ENCODE results near the gene IGSF9B.

The IGSF9B gene

GRCh38 chr11:133982876-133983275 lies 26.1 kb upstream of the IGSF9B start:
- DNase-seq: no peak

DNA sequence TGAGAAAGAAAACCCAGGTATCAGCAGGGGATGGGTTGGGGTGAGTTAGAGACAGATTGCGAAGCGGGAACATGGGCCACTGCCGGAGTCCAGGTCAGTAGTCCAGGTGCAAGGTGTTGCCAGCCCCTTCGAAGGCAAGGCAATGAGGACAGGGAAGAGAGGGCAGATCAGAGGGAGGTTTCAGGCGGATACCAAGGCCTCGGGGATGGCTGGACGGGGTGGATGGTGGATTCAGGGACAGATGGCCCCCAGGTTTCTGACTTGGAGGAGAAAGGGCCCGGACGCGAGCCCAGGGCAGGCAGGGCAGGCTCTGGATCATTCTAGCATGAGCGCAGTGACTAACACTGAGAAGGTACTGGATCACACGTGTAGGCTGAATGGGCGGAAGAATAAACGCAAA lies 25.4 kb upstream of the IGSF9B start:
- no peak for DNase-seq

- DNase-seq: no peak
Measured at GRCh38 chr11:133981156-133981555, 24.4 kb upstream of the IGSF9B start.

DNA sequence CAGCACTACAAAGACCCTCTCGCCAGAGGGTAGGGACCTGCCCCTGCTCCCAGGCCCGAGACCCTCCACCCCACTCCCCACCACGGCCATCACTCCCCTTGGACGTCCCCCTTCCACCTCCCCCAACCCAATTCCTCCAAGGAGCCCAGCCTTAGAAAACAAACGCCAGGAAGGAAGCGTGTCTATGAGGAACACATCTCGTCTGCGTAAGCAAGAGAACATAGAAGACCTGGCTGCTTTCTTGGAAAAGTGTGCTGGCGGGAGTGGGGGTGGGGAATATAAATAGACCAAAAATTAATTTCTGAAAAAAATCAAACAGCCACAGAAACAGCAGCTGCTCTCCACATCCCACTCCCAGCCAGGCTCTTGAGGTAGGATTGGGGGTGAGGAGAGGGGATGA lies 23.9 kb upstream of the IGSF9B start:
- DNase-seq: no peak

DNA sequence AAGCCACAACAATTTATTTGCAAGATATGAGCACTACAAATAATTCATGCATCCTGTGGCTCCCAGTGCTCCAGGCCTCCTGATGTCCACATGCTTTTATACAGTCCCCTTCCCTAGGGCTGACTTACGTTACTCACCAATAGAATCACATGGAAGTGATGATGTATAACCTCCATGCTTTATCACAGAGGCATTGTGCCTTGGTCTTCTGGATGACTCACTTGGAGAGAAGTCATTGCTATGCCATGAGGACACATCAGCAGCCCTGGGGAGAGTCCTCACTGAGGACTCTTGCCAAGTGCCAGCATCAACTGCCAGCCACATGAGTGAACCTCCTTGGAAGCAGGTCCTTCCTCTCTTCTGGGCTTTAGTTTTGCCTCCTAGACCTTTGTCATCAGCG lies 22.0 kb upstream of the IGSF9B start:
- DNase-seq: no peak

DNA sequence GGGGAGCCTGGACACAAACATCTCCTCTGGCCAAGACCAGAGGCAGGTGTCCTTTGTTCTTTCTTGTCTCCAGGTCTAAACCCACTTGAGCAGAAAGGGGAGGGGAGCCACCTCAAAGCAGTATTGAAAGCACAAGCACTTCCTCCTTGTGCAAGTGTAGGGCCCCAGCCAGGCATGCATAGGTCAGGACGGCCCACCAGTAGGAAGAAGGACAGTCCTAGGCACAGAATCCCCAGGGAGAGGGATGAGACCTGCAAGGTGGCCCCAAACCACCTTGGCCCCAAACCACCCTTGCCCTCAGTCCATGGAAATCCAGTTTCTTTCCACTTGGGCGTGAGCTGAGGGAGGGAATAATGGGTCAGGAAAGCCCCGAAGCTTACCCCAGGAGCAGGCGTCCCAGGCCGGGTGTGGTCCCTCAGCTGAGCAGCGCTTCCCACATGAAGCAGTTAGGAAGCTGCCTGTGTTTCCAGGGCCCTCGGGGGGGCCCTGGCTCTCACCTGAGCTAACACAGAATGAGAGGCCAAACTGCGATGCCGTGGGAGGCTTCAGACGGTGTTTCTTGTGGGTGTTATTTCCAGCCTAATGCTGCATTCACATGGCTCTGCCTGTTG lies 20.4 kb upstream of the IGSF9B start:
- no peak for DNase-seq

DNA sequence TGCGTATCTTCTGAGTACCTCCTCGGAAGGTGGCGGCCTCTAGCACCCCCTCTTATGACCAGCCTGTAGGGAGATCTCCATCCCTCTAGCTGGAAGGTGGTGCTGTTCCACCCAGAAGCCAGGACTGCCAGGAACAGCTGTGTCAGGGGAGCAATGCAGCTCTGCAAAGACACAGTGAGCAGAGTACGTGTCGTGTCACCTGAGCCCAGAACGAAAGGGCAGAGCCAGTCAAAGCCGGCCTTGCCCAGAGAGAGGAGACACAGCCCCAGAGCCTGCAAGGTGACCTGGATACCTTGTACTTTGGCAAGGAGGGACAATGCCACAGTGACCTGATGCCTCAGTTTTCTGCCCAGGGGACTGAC lies 18.7 kb upstream of the IGSF9B start:
- DNase-seq: no peak

DNA sequence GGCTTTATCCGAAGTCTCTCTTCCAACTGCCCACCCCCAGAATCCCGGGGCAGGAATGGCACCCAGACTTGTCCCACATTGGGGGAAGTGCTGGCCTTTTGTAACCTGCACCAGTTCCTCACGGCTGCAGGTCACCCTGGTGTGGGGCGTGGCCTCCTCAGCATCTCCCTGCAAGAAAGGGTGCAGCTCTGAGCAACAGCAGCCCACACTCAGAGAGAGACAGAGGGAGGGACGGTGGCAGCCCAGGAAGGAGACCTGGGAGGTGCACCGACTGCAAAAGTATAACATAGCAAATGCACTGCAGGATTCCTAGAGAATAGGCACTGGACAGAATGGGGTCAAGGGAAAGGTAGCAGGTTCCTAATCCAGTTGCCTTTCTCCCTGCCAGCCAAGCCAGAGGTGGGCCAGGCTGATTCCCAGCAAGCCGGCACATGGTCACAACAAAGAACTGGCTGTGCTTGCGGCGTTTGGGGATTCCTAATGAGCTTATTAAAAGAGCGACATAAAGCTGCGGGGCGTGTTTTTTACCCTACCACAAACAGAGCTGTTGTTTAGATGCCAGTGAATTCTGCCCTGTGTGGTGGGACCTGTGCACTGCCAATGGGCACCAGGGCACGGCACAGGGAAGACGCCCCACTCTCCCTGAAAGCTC lies 18.2 kb upstream of the IGSF9B start:
- no peak for DNase-seq

- DNase-seq: no peak
Measured at GRCh38 chr11:133971881-133972280, 15.1 kb upstream of the IGSF9B start.

- DNase-seq: no peak
Measured at GRCh38 chr11:133969112-133969511, 12.3 kb upstream of the IGSF9B start.

- no peak for DNase-seq
Measured at GRCh38 chr11:133968300-133968699, 11.5 kb upstream of the IGSF9B start.

DNA sequence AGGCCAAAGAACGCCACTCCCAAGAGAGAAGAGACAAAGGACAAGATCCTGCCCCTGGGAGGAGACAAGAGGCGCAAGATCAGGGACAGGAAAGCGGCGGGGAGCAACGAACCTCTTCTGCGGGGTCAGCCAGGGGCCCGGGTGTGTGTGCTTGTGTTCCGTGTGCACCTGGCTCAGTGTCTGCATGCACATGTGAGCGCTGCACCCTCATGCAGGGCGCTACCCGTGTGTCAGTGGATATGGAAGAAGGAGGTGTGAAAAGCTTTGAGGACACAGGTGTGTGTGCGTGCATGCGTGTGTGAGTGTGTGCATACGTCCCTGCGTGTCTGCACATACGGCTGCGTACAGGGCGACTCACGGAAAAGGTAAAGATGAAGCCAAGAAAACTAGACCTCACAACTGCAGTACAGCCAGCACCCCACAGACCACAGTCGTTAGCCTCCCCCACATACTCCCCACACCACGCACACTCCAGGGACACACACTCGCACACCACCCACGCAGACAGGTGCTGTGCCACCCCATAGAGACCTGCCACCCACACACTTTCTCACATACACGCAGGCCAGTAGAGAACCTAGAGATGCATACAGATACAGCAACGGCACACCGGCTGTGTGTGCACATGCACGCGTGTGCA lies 11.0 kb upstream of the IGSF9B start:
- DNase-seq: no peak

DNA sequence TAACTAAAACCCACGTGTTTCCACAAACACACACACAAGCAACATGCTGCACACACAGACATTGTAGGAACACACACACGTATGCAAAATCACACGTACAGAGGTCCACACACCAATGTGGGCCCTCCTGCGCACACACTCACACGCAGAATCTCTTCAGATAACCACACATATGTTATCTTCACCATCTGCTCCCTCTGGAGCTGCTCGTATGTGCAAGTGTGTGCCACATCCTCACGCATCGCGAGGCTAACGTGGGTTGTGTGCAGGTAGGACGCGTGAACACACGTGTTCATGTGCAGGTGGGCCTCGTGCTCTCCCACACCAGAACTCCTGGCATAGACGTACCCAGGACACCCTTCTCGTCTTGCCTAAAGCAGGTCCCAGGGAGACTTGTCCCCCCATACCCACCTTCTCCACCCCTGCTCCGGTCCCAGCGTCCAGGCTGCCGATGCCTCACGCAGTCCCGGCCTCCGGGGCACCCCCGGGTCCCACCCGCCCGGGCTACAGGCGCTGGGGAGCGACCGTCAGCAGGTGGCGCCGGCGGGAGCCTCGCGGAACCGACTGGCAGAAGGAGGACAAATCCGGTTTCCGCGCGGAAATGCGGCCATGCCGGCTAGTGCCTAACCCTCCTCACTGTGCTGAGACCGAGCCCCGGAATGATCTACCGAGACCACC lies 10.3 kb upstream of the IGSF9B start:
- DNase-seq: peak in 1 of 2 experiments; percentile 25

GRCh38 chr11:133966172-133966651 lies 9.4 kb upstream of the IGSF9B start:
- DNase-seq: no peak

GRCh38 chr11:133965031-133965601 lies 8.3 kb upstream of the IGSF9B start:
- no peak for DNase-seq

DNA sequence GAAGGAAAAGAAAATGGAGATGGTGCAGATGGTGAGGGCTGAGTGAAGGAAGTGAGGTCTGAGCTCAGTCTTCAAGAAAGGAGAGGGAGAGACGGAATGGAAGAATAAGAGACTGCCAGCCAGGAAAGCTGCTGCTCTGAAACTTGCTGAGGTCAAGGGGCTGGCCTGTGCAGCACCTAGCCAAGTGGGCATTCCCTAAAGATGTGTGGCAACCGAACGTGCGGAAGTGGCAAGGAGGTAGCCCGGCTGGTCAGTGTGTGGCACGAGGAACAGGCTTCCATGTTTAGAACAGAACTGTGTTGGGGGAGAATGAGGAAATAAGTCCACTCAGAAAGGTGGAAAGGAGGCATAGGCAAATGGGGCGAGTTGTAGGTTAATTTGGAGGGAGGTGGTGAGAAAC lies 7.6 kb upstream of the IGSF9B start:
- no peak for DNase-seq

GRCh38 chr11:133961890-133962289 lies 5.1 kb upstream of the IGSF9B start:
- DNase-seq: no peak

GRCh38 chr11:133957900-133958299 lies 1.1 kb upstream of the IGSF9B start:
- no peak for DNase-seq

DNA sequence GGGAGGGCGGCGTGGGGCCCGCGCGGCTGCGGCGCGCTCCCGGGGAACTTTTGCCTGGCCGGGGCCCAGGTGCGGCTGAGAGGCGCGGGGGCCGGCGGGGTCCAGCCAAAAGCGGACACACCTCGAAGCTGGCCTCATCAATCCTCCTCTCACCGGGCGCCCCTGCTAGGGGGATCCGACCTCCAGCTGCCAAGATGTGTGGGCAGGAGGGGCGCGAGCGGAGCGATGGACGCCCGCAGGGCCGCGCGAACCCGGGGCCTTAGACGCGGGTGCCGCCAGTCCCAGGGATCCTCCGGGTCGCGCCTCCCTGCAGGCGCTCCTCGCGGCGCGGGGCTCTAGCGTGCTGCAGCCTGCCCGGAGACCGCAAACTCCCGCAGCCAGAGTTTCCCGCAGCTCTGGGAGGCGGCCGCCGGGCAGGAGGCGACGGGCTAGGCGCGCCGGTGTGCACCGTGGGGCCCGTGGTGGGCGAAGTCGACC lies 785 bp downstream of the IGSF9B start:
- DNase-seq: no peak

- DNase-seq: peak in 1 of 2 experiments; percentile 55
Measured at GRCh38 chr11:133955081-133955891, 1.5 kb downstream of the IGSF9B start.

DNA sequence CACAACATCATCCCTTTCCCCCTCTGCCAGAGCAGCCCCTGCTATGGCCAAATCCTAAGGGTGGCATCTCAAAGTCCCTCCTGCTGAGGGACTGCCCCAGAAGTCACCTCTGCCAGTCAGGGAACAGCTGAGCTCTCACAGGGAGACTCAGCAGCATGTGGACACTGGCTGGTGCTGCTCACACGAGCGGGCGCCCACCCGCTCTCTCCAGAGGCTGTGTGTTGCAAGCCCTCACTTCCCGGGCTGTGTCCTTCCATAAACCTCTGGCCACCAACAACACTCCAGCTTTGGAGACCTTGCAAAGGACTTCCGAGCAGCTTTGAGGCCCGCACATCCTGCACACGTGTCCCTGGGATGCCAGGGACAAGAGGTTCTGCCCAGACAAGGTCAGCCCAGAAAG lies 2.8 kb downstream of the IGSF9B start:
- DNase-seq: no peak

DNA sequence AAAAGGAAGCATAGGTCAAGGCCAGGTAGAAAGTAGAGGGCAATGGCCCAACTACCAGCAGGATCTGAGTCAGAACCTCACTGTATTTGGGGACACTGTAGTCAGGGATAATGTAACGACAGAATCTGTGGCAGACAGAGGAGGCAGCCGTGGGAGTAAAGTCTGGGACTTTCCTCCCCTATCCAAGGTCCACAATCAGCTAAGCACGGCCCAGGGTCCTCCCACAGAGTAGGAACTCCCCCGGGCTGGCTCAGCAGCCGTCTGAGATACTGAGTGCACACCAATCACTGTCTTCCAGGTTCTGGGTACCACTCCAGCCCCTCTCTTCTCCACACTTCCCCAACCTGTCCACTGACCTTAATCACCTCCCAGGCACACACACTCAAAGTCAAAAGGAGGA lies 3.2 kb downstream of the IGSF9B start:
- no peak for DNase-seq

All from cerebellar nuclear complex (tissue), 1 donor.